GM19467 (cell line): ENCODE data around the gene CYP8B1.

Experiments used
- ATAC-seq: cut with Tn5 transposase; IDR thresholded peaks from one replicate; pipeline ENCODE4 v1.9.1; 2021; ENCODE audit warnings: mild to moderate bottlenecking, moderate library complexity; ENCODE audit not compliant: unreplicated experiment

Gene CYP8B1

GRCh38 chr3:42829083-42829627, 46.5 kb downstream of the CYP8B1 start:
- ATAC-seq = no peak

- no peak for ATAC-seq
These were observed 48.0 kb downstream of the CYP8B1 start for GRCh38 chr3:42827654-42828053.

GRCh38 chr3:42827023-42827422, 48.7 kb downstream of the CYP8B1 start:
- ATAC-seq = no peak

GRCh38 chr3:42826141-42826540, 49.5 kb downstream of the CYP8B1 start:
- ATAC-seq = no peak

- ATAC-seq = no peak
These were observed 52.3 kb downstream of the CYP8B1 start for GRCh38 chr3:42823351-42823750.

- ATAC-seq = no peak
These were observed 52.9 kb downstream of the CYP8B1 start for GRCh38 chr3:42822828-42823227.
